Activated CD4-positive, alpha-beta T cell treated with anti-CD3 and anti-CD28 coated beads for 1 hour (primary cell): ENCODE data around the gene MS4A3.
"Not testable (repeated sequence)": the region's sequence is repeated elsewhere in the genome, so short reads cannot be mapped to it uniquely, and the experiment has no call there.

Experiments
- DNase-seq: peaks from one replicate; pipeline ENCODE4 v3.0.0-alpha.2; 2020

The MS4A3 gene

DNA sequence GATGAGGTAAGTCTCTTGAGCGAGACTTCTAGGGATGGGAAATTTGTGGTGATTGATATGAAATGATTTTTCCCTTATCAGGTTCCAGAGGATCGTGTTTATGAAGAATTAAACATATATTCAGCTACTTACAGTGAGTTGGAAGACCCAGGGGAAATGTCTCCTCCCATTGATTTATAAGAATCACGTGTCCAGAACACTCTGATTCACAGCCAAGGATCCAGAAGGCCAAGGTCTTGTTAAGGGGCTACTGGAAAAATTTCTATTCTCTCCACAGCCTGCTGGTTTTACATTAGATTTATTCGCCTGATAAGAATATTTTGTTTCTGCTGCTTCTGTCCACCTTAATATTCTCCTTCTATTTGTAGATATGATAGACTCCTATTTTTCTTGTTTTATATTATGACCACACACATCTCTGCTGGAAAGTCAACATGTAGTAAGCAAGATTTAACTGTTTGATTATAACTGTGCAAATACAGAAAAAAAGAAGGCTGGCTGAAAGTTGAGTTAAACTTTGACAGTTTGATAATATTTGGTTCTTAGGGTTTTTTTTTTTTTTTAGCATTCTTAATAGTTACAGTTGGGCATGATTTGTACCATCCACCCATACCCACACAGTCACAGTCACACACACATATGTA is 39.1 kb downstream of the MS4A3 start:
- no peak for DNase-seq

DNA sequence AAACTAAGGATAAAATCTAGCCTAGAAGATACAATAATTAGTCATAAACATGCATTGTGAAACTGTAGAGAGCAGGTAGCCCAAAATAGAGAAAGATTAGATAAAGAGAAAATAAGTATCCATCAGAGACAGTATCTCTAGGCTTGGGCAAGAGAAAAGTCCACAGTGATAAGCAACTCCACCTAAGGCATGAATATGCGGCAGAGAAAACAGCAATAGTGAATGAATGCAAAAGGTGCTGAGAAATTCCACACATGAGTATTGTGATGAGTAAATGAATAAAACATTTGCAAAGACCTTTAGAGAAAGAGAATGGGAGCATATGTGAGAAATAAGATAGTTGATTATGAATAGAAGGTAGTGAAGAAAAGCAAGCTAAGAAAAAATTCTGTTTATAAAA is 40.7 kb downstream of the MS4A3 start:
- no peak for DNase-seq

DNA sequence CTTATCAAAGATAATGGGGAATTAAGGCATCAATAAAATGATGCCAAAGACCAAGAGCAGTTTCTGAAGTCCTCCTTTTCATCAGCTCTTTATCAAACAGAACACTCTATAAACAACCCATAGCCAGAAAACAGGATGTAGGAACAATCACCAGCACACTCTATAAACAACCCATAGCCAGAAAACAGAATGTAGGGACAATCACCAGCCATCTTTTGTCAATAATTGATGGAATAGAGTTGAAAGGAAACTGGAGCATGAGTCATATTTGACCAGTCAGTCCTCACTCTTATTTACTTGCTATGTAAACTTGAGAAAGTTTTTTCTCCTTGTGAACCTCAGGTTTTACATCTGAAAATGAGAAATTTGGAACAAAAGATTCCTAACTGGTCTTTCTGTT is 42.0 kb downstream of the MS4A3 start:
- DNase-seq: no peak

- DNase-seq: no peak
These were observed 44.1 kb downstream of the MS4A3 start for GRCh38 chr11:60100516-60100915.

DNA sequence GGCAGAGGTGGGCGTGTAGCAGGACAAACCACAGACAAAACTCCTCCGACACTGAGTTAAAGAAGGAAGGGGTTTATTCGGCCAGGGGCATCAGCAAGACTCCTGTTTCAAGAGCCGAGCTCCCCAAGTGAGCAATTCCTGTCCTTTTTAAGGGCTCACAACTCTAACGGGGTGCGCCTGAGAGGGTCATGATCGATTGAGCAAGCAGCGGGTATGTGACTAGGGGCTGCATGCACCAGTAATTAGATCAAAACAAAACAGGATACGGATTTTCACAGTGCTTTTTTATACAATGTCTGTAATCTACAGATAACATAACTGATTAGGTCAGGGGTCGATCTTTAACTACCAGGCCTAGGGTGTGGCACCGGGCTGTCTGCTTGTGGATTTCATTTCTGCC is 44.9 kb downstream of the MS4A3 start:
- not testable (repeated sequence) for DNase-seq

DNA sequence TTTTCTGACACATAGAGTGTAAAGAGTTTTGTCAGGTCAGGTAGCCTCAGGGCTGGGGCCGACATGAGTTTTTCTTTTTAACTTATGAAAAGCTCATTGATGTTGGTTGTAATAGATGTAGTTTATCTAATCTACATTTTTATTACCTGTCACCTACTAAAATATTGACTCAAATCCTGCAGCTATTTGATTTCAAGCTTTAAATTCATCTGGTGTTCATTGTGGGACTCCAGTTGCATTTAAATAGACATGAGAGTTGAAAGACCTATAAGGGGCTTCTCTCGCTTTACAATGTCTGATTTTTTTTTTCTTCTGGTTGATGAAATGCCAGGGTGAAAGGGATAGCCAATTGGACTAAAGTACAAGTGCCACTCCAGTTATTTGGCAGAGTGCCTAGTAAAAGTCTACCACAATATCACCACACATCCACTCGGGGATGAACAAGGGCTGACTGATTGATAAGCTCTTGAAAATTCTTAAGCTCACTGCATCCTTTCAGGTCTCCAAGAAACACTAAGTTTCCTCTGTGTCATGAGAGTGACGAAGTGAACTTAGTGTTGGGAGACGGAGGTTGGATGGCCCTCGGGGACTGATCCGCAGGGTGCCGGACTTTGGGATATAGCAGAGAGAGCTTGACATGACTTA is 48.1 kb downstream of the MS4A3 start:
- not testable (repeated sequence) for DNase-seq

GRCh38 chr11:60108631-60109030 is 52.2 kb downstream of the MS4A3 start:
- not testable (repeated sequence) for DNase-seq

GRCh38 chr11:60111793-60112192 is 55.3 kb downstream of the MS4A3 start:
- no peak for DNase-seq

GRCh38 chr11:60116996-60117790 is 60.7 kb downstream of the MS4A3 start:
- no peak for DNase-seq

DNA sequence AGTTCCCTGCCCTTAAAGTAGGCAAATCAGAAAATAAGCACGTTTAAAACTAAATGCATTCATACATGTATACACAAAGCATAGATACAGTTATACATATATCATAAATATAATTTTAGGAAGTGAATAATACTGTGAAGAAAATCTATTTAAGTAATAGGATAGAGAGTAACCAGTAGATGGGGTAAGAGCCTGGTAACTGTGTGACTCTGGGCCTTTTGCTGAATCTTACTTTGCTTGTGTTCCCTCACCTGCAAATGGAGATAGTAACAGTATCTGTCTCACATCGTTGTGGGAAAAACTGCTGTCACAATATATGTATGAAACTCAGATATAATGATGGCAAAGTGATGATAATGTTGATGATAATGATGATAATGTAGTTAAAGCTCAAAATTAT is 61.9 kb downstream of the MS4A3 start:
- no peak for DNase-seq

GRCh38 chr11:60119710-60120109 is 63.2 kb downstream of the MS4A3 start:
- DNase-seq: no peak
